Measurements from ENCODE around the gene POLR3K.
A peak's percentile ranks its signal among the peaks of the same experiment; 100 is the strongest.

Gene POLR3K

GRCh38 chr16:66309-67182 is 13.1 kb upstream of the POLR3K start:
- no peak for DNase-seq (ENCODE audit: low read depth in 2 of 3, low spot score in 1 of 3)

GRCh38 chr16:65745-66144 is 12.3 kb upstream of the POLR3K start:
- peak; percentile 77 to 93 (median 77) for DNase-seq (ENCODE audit: low read depth in 2 of 3, low spot score in 1 of 3)

- DNase-seq (ENCODE audit: low read depth in 2 of 3, low spot score in 1 of 3), result no peak
Measured at GRCh38 chr16:64914-65255, 11.5 kb upstream of the POLR3K start.

GRCh38 chr16:63998-64913 is 10.8 kb upstream of the POLR3K start:
- no peak for DNase-seq (ENCODE audit: low read depth in 2 of 3, low spot score in 1 of 3)

GRCh38 chr16:63466-63865 is 10.1 kb upstream of the POLR3K start:
- no peak for DNase-seq (ENCODE audit: low read depth in 2 of 3, low spot score in 1 of 3)

GRCh38 chr16:62968-63391 is 9.6 kb upstream of the POLR3K start:
- no peak for DNase-seq (ENCODE audit: low read depth in 2 of 3, low spot score in 1 of 3)

- DNase-seq (ENCODE audit: low read depth in 2 of 3, low spot score in 1 of 3), result no peak
Measured at GRCh38 chr16:62283-62967, 9.0 kb upstream of the POLR3K start.

GRCh38 chr16:61879-62281 is 8.5 kb upstream of the POLR3K start:
- DNase-seq (ENCODE audit: low read depth in 2 of 3, low spot score in 1 of 3), result no peak

- DNase-seq (ENCODE audit: low read depth in 2 of 3, low spot score in 1 of 3), result no peak
Measured at GRCh38 chr16:60929-61878, 7.8 kb upstream of the POLR3K start.

GRCh38 chr16:60166-60565 is 6.8 kb upstream of the POLR3K start:
- no peak for DNase-seq (ENCODE audit: low read depth in 2 of 3, low spot score in 1 of 3)

- DNase-seq (ENCODE audit: low read depth in 2 of 3, low spot score in 1 of 3), result no peak
Measured at GRCh38 chr16:59440-60059, 6.1 kb upstream of the POLR3K start.

- no peak for DNase-seq (ENCODE audit: low read depth in 2 of 3, low spot score in 1 of 3)
Measured at GRCh38 chr16:58491-59439, 5.4 kb upstream of the POLR3K start.

- DNase-seq (ENCODE audit: low read depth in 2 of 3, low spot score in 1 of 3), result no peak
Measured at GRCh38 chr16:57711-58110, 4.3 kb upstream of the POLR3K start.

GRCh38 chr16:56231-56927 is 3.0 kb upstream of the POLR3K start:
- no peak for DNase-seq (ENCODE audit: low read depth in 2 of 3, low spot score in 1 of 3)

GRCh38 chr16:55571-56136 is 2.2 kb upstream of the POLR3K start:
- DNase-seq (ENCODE audit: low read depth in 2 of 3, low spot score in 1 of 3), result no peak

- no peak for DNase-seq (ENCODE audit: low read depth in 2 of 3, low spot score in 1 of 3)
Measured at GRCh38 chr16:54237-54581, 801 bp upstream of the POLR3K start.

GRCh38 chr16:50769-51591 is 2.4 kb downstream of the POLR3K start:
- no peak for DNase-seq (ENCODE audit: low read depth in 2 of 3, low spot score in 1 of 3)

All from stimulated activated CD4-positive, alpha-beta T cell treated with anti-CD3 and anti-CD28 coated beads, Interleukin-12 subunit alpha, Interleukin-12 subunit beta, amount 100 ng/mL, for 48 hours (primary cell).